Activated B cell treated with CpG ODN at 0.5 μM for 24 hours (primary cell): ENCODE results near the gene SOX5. TPM values are rescaled to one million over a fixed set of nuclear protein-coding genes. Genes with fewer than 3 reads are reported as not detected.
"Not testable (repeated sequence)": the region's sequence is repeated elsewhere in the genome, so short reads cannot be mapped to it uniquely, and the experiment has no call there.

Experiments used
- ATAC-seq: fragments of 200-7000 bp; cut with Tn5 transposase; one replicate; pipeline ENCODE4 v1.10.0; 2021; ENCODE audit warnings: low read depth, mild to moderate bottlenecking, moderate library complexity
- CTCF ChIA-PET: fragments of 350-600 bp; sonication (Branson Sonifier 250); formaldehyde crosslinking; loops from one replicate; lab custom pipeline; 2021; ENCODE audit warnings: antibody characterized with exemption; lab: Charles Lee
- POLR2A ChIA-PET: fragments of 350-600 bp; sonication (Branson Sonifier 250); formaldehyde crosslinking; loops from one replicate; lab custom pipeline; 2021; ENCODE audit warnings: antibody characterized with exemption; lab: Charles Lee
- DNase-seq: peaks from one replicate; pipeline ENCODE4 v3.0.0; 2022
- H3K27ac Mint-ChIP-seq: one replicate; pipeline ENCODE4 v1.8.0; 2020; ENCODE audit warnings: mixed read lengths
- H3K27me3 Mint-ChIP-seq: one replicate; pipeline ENCODE4 v1.8.0; 2021; ENCODE audit warnings: mixed read lengths
- H3K36me3 Mint-ChIP-seq: one replicate; pipeline ENCODE4 v1.8.0; 2021; ENCODE audit warnings: low read depth, mixed read lengths
- H3K4me1 Mint-ChIP-seq: one replicate; pipeline ENCODE4 v1.8.0; 2021; ENCODE audit warnings: mixed read lengths
- H3K4me3 Mint-ChIP-seq: one replicate; pipeline ENCODE4 v1.8.0; 2020; ENCODE audit warnings: mild to moderate bottlenecking, mixed read lengths
- H3K9me3 Mint-ChIP-seq: one replicate; pipeline ENCODE4 v1.8.0; 2020; ENCODE audit warnings: mixed read lengths
- CTCF ChIP-seq: fragments of 200-600 bp; IDR thresholded peaks from one replicate; pipeline ENCODE4 v1.8.0; 2022; ENCODE audit warnings: antibody characterized with exemption, mild to moderate bottlenecking
- intact Hi-C: fragments of 100-400 bp; cut with micrococcal nuclease; formaldehyde crosslinking; loops from one replicate; pipeline ENCODE4 v1.15.1; 2024
- total RNA-seq: library from RNA; stranded (reverse); gene quantifications from 2 replicates; pipeline ENCODE4 v1.2.3, GENCODE V29; 2022

SOX5 gene
- total RNA-seq, 1 donor from 2014 or later = 85.5 TPM

DNA sequence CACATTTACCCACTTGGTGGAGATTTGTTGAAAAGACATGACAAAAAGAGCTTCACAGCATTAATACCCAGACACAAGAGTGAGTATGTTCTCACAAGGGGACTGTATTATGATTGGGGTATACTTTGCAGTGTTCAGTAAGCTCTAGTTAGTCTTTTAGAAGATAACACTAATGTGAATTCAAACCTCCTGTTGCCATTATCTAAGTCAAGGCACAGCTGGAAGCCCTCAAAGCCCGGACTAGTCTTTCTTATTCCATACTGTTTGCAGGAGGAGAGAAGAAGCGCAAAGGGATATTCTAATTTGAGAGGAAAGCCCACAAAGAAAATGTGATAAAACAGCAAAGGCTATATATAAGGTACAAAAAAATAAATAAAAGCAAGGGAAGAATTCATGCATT lies 445.9 kb downstream of the SOX5 start:
- intact Hi-C loops = no loop called here
- H3K4me1 Mint-ChIP-seq = no peaks in the 10 kb centered on the region
- ChIA-PET POLR2A (no interaction called here), CTCF (no interaction called here)
- ATAC-seq (no peak), DNase-seq (no peak)
- H3K36me3 Mint-ChIP-seq = no peaks in the 10 kb centered on the region
- no peaks in the 10 kb centered on the region for H3K9me3 Mint-ChIP-seq
- no peaks in the 10 kb centered on the region for H3K27me3 Mint-ChIP-seq
- no peak overlapping the region for H3K27ac Mint-ChIP-seq
- TF ChIP-seq CTCF = no peak
- no peak overlapping the region for H3K4me3 Mint-ChIP-seq

DNA sequence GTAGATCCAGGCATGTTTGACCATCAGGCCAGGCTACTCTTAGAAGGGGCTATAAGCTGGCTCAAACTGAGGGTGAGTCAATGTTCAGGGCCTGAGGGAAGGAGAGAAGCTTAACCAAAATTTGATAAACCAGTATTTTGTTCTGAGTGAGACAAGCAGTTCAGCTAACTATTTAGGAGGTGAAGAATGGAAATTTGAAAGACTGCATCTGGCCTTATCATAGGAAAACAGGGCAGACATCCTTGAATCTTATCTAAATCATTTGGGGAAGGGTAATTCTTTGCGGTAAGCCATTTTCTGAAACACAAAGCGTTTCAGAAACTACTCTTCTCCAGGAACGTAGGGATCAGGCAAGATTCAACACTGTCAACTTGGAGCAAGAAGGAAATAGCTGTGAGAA lies 447.2 kb downstream of the SOX5 start:
- H3K27me3 Mint-ChIP-seq = no peaks in the 10 kb centered on the region

DNA sequence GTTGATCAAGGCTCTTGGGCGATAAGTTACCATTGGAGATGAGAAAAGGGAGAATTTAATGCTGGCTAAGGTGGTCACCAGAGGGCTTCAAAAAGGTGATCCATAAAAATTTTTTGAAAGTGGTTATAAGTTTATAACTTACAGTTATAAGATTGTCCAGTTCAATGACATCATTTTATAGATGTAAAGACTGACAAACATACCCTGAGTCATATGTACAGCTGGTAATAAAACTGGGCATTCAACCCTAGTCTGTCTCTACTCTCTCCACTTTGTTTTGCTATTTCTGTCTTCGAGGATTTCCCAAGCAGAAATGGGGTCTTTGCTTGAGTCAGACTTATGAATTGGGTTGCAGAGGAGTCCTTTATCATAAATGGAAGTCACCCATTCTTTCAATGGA lies 454.0 kb downstream of the SOX5 start:
- Mint-ChIP-seq H3K27me3 (no peaks in the 10 kb centered on the region), H3K4me1 (no peaks in the 10 kb centered on the region), H3K36me3 (no peaks in the 10 kb centered on the region), H3K9me3 (no peaks in the 10 kb centered on the region), H3K27ac (no peak overlapping the region), H3K4me3 (no peak overlapping the region)
- intact Hi-C loops = no loop called here
- ATAC-seq = no peak
- TF ChIP-seq CTCF = no peak
- CTCF ChIA-PET = no interaction called here
- POLR2A ChIA-PET = no interaction called here
- DNase-seq = no peak

More for the DNA sequence above, 447.2 kb downstream of the SOX5 start:
- intact Hi-C loops = no loop called here
- ChIA-PET CTCF (no interaction called here), POLR2A (no interaction called here)
- Mint-ChIP-seq H3K4me3 (no peak overlapping the region), H3K4me1 (no peaks in the 10 kb centered on the region), H3K27ac (no peak overlapping the region), H3K9me3 (no peaks in the 10 kb centered on the region), H3K36me3 (no peaks in the 10 kb centered on the region)
- no peak for DNase-seq
- TF ChIP-seq CTCF = no peak
- ATAC-seq = no peak

DNA sequence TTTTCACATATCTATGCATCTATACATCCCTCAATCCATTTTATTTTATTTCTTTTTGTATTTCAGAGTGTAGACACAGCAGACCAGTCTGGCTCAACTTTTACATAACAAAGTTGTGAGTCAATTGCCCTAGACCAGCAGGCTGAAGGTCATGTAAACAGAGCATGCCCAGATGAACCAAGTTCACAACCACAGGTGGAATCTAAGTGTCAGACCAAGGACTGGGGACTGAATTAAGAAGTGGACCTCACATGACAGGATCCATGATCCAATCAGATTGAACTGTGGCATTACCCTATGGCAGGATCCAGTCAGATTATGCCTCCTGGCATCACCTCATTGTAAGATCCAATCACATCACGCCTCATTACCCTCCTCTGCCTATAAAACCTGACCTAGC lies 455.8 kb downstream of the SOX5 start:
- intact Hi-C loops = no loop called here
- ChIA-PET POLR2A (no interaction called here), CTCF (no interaction called here)
- Mint-ChIP-seq H3K36me3 (no peaks in the 10 kb centered on the region), H3K27ac (no peak overlapping the region), H3K4me3 (no peak overlapping the region), H3K9me3 (no peaks in the 10 kb centered on the region), H3K4me1 (no peaks in the 10 kb centered on the region), H3K27me3 (no peaks in the 10 kb centered on the region)
- no peak for ATAC-seq
- no peak for TF ChIP-seq CTCF
- DNase-seq = no peak

DNA sequence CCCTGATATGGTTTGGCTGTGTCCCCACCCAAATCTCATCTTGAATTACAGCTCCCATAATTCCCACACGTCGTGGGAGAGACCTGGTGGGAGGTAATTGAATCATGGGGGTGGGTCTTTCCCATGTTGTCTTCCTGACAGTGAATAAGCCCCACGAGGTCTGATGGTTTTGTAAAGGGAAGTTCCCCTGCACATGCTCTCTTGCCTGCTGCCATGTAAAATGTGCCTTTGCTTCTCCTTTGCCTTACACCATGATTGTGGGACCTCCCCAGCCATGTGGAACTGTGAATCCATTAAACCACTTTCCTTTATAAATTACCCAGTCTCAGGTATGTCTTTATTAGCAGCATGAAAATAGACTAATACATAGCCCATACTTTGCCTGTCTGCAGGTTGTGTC lies 458.4 kb downstream of the SOX5 start:
- H3K4me3 Mint-ChIP-seq, H3K4me1 Mint-ChIP-seq, H3K9me3 Mint-ChIP-seq, DNase-seq, POLR2A ChIA-PET, intact Hi-C loops, H3K36me3 Mint-ChIP-seq, H3K27me3 Mint-ChIP-seq, ATAC-seq, CTCF ChIA-PET, H3K27ac Mint-ChIP-seq: not testable (repeated sequence)

DNA sequence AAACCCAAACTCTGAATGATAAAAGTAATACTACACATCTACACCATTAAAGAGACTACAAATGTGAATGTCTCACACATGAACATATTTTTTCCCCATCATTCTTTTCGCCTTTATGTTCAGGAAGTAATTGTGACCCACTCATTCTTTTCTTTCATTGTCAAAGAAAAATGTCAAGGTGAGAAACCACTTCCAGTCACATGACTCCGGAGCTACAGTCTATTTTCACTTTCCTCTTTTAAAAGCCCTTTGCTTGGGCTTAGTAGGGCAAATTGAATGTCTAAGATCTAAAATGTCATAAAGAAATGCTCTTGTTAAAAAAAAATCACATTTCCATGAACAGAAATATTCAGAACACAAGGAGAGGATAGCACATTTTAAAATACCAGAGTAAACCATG lies 461.3 kb downstream of the SOX5 start:
- intact Hi-C loops = no loop called here
- ATAC-seq = no peak
- H3K9me3 Mint-ChIP-seq = no peaks in the 10 kb centered on the region

More for the DNA sequence above, 461.3 kb downstream of the SOX5 start:
- DNase-seq = no peak
- no peaks in the 10 kb centered on the region for H3K36me3 Mint-ChIP-seq
- no peaks in the 10 kb centered on the region for H3K27me3 Mint-ChIP-seq
- POLR2A ChIA-PET = no interaction called here
- CTCF ChIA-PET = no interaction called here
- no peak overlapping the region for H3K4me3 Mint-ChIP-seq
- H3K4me1 Mint-ChIP-seq = peaks cover 3% of the 10 kb centered on the region
- H3K27ac Mint-ChIP-seq = no peak overlapping the region
- TF ChIP-seq CTCF = no peak
